ENCODE results near the gene NAGK.

DNA sequence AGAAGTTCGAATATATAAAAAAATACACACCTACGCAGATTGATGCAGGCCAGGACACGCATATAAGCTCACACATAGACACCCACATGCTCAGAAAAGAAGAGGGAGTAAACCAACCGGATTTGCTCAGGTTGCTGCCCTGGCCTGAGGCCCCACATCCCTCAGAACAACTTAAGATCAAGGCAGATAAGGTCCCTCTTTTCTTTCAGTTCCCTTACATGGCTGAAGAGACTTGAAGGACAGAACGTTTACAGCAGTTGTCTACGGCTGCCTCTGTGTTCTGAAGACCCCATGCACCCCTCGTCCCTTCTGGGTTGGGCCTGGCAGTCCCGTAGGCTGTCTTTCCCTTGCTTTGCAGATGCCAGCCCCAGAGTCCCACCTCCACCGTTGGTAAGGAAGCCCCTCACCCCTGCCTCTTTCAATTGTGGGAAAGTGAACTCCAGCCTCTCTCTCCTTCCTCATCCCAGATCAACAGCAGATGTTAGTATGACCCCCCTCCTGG lies 4.3 kb upstream of the NAGK start:
- TF ChIP-seq, protein P1, sequence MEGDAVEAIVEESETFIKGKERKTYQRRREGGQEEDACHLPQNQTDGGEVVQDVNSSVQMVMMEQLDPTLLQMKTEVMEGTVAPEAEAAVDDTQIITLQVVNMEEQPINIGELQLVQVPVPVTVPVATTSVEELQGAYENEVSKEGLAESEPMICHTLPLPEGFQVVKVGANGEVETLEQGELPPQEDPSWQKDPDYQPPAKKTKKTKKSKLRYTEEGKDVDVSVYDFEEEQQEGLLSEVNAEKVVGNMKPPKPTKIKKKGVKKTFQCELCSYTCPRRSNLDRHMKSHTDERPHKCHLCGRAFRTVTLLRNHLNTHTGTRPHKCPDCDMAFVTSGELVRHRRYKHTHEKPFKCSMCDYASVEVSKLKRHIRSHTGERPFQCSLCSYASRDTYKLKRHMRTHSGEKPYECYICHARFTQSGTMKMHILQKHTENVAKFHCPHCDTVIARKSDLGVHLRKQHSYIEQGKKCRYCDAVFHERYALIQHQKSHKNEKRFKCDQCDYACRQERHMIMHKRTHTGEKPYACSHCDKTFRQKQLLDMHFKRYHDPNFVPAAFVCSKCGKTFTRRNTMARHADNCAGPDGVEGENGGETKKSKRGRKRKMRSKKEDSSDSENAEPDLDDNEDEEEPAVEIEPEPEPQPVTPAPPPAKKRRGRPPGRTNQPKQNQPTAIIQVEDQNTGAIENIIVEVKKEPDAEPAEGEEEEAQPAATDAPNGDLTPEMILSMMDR (IDR thresholded peaks at IDR 0.05; ENCODE audit: borderline replicate concordance, extremely low read depth, low read length, poor library complexity, severe bottlenecking) = no peak
- TF ChIP-seq EZH2 (IDR thresholded peaks at IDR 0.05; ENCODE audit: borderline replicate concordance, low read depth, low read length, severe bottlenecking) = no peak
